Caco-2 (cell line): ENCODE measurements around the gene SCFD2. TPM values are rescaled to one million over a fixed set of nuclear protein-coding genes. Genes with fewer than 3 reads are reported as not detected.

Experiments
- BruUV-seq: library from RNA; stranded (reverse); fragments of 400-500 nt; replicated peaks from 2 replicates; lab custom pipeline; 2021; lab: Mats Ljungman, UMichigan
- CTCF ChIA-PET: fragments of 300-600 bp; sonication (Branson Sonifier 250); formaldehyde crosslinking; loops from one replicate; lab custom pipeline; 2022; ENCODE audit warnings: antibody characterized with exemption; lab: Charles Lee
- POLR2A ChIA-PET: fragments of 300-600 bp; sonication (Branson Sonifier 250); formaldehyde crosslinking; loops from one replicate; lab custom pipeline; 2022; ENCODE audit warnings: antibody characterized with exemption; lab: Charles Lee
- DNase-seq, 2 experiments: peaks; one replicate each; pipeline versions ENCODE4 v3.0.0 to v3.0.0-alpha.2; 2020 to 2022
- H3K27me3 ChIP-seq: replicated peaks from 2 replicates; pipeline ENCODE4 v1.6.0; 2011; ENCODE audit warnings: low read length; ENCODE audit not compliant: control insufficient read depth, insufficient read depth
- H3K36me3 ChIP-seq: 2 replicates; pipeline ENCODE4 v1.5.1; 2011; ENCODE audit warnings: low read length; ENCODE audit not compliant: control insufficient read depth, insufficient read depth
- H3K4me1 ChIP-seq: fragments of 250-450 bp; sonication (Bioruptor Pico); 2 replicates; pipeline ENCODE4 v1.5.1; 2020; ENCODE audit warnings: mild to moderate bottlenecking
- H3K4me3 ChIP-seq: 2 replicates; pipeline ENCODE4 v1.5.1; 2011; ENCODE audit warnings: low read depth, mild to moderate bottlenecking, control low read depth, low read length
- H3K9me3 ChIP-seq: fragments of 250-450 bp; sonication (Bioruptor Pico); 2 replicates; pipeline ENCODE4 v1.5.1; 2020; ENCODE audit warnings: mild to moderate bottlenecking, moderate library complexity
- H3K27ac Mint-ChIP-seq: one replicate; pipeline ENCODE4 v1.8.0; 2022; ENCODE audit warnings: mixed read lengths; ENCODE audit not compliant: unreplicated experiment
- H3K27me3 Mint-ChIP-seq: one replicate; pipeline ENCODE4 v1.8.0; 2022; ENCODE audit warnings: mixed read lengths; ENCODE audit not compliant: insufficient read depth, unreplicated experiment
- H3K36me3 Mint-ChIP-seq: one replicate; pipeline ENCODE4 v1.8.0; 2022; ENCODE audit warnings: mild to moderate bottlenecking, mixed read lengths; ENCODE audit not compliant: insufficient read depth, unreplicated experiment
- H3K4me1 Mint-ChIP-seq: one replicate; pipeline ENCODE4 v1.8.0; 2022; ENCODE audit warnings: low read depth, mixed read lengths; ENCODE audit not compliant: unreplicated experiment
- H3K4me3 Mint-ChIP-seq: one replicate; pipeline ENCODE4 v1.8.0; 2022; ENCODE audit warnings: mild to moderate bottlenecking, moderate library complexity, mixed read lengths; ENCODE audit not compliant: unreplicated experiment
- H3K9me3 Mint-ChIP-seq: one replicate; pipeline ENCODE4 v1.8.0; 2022; ENCODE audit warnings: mixed read lengths; ENCODE audit not compliant: unreplicated experiment
- intact Hi-C: fragments of 100-400 bp; cut with micrococcal nuclease; formaldehyde crosslinking; loops from one replicate; pipeline ENCODE4 v1.10.0; 2022; ENCODE audit not compliant: unreplicated experiment
- total RNA-seq: library from RNA; stranded (reverse); gene quantifications from 2 replicates; pipeline ENCODE4 v1.2.3, GENCODE V29; 2022
- TF ChIP-seq, protein P1 (sequence below), 2 experiments: fragments of 200-600 bp in 1 of 2; IDR thresholded peaks; 1 replicate in 1 of 2; 2 replicates in 1 of 2; pipeline versions ENCODE4 v1.5.1 to v1.8.0; 2011 to 2022; ENCODE audit warnings: antibody characterized with exemption in 1 of 2, control low read depth in 1 of 2, inconsistent platforms in 1 of 2, low read depth in 1 of 2, low read length in 1 of 2, mild to moderate bottlenecking in 1 of 2, moderate library complexity in 1 of 2; ENCODE audit not compliant: insufficient read depth in 1 of 2, severe bottlenecking in 1 of 2, unreplicated experiment in 1 of 2

Gene SCFD2
- total RNA-seq, 1 experiment from 2014 or later = 12.2 TPM

DNA sequence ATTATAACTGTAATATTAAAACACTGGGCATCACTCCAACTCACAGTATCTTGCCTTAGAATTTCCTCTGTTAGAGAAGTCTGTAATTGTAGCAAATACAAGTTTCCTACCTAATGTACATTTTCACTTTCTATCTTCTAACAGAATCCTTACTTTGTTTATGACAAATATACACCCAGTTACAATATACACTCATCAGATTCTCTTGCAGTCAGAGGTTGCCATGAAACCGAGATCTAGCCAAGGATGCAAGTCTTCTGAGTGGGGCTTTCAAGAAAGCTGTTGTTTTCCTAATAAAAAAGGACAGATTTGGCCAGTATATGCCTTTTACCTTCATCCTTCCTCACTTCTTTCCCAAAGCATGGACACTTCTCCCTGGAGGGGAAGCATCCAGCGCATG, 228.9 kb downstream of the SCFD2 start:
- Mint-ChIP-seq H3K27ac (no peak overlapping the region), H3K4me1 (no peaks in the 10 kb centered on the region)
- no peak overlapping the region for H3K4me3 ChIP-seq

DNA sequence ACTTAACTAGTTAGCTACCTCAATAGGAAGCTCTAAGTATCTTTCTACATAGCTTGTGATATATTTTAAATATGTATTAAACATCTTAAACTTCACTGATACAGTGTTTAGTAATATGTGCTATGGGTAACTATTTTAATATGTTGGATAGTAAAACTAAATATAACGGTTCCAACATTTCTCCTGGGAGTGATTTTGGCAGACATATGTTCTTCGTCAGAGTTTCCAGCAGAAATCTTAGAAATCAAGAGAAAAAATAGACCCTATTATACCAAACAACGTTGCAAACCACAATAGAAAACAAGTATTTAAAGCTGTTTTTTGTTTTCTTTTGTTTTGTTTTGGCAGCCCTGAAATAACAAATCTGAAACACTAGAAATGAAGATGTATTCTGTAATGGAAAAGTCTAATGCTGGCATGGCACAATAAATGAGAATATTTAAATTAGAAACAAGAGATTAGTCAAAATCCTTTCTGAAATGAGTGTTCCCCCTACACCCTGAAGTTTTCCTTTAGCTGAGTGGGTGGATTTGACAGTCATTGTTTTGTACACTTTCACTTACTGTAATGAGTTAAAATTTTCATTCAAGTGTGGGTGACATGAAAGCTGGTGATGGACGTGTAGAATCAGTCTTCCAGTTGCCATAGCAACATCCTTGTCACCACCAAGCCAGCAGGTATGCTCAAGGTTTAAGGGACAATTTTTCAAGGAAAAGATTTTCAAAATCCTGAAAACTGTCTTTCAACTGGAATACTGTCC, 233.5 kb downstream of the SCFD2 start:
- Histone ChIP-seq H3K27me3 (no peaks in the 10 kb centered on the region), H3K4me3 (no peak overlapping the region), H3K36me3 (no peaks in the 10 kb centered on the region), H3K4me1 (no peaks in the 10 kb centered on the region), H3K9me3 (no peaks in the 10 kb centered on the region)
- no peak for DNase-seq
- Mint-ChIP-seq H3K9me3 (no peaks in the 10 kb centered on the region), H3K36me3 (no peaks in the 10 kb centered on the region), H3K4me3 (no peak overlapping the region), H3K27me3 (no peaks in the 10 kb centered on the region), H3K27ac (no peak overlapping the region), H3K4me1 (no peaks in the 10 kb centered on the region)
- ChIA-PET CTCF (no interaction called here), POLR2A (no interaction called here)
- intact Hi-C loops = no loop called here
- TF ChIP-seq, protein P1, sequence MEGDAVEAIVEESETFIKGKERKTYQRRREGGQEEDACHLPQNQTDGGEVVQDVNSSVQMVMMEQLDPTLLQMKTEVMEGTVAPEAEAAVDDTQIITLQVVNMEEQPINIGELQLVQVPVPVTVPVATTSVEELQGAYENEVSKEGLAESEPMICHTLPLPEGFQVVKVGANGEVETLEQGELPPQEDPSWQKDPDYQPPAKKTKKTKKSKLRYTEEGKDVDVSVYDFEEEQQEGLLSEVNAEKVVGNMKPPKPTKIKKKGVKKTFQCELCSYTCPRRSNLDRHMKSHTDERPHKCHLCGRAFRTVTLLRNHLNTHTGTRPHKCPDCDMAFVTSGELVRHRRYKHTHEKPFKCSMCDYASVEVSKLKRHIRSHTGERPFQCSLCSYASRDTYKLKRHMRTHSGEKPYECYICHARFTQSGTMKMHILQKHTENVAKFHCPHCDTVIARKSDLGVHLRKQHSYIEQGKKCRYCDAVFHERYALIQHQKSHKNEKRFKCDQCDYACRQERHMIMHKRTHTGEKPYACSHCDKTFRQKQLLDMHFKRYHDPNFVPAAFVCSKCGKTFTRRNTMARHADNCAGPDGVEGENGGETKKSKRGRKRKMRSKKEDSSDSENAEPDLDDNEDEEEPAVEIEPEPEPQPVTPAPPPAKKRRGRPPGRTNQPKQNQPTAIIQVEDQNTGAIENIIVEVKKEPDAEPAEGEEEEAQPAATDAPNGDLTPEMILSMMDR (IDR thresholded peaks at IDR 0.05; ENCODE audit: insufficient read depth in 1 of 2, low read depth in 1 of 2, low read length in 1 of 2, severe bottlenecking in 1 of 2, unreplicated experiment in 1 of 2) = no peak
- no TSS peak for BruUV-seq

More for the DNA sequence above, 228.9 kb downstream of the SCFD2 start:
- no peaks in the 10 kb centered on the region for H3K27me3 Mint-ChIP-seq
- TF ChIP-seq, protein P1 (IDR thresholded peaks at IDR 0.05; ENCODE audit: insufficient read depth in 1 of 2, low read depth in 1 of 2, low read length in 1 of 2, severe bottlenecking in 1 of 2, unreplicated experiment in 1 of 2) = no peak
- CTCF ChIA-PET = no interaction called here
- Histone ChIP-seq H3K27me3 (no peaks in the 10 kb centered on the region), H3K4me1 (no peaks in the 10 kb centered on the region), H3K9me3 (no peaks in the 10 kb centered on the region), H3K36me3 (no peaks in the 10 kb centered on the region)
- intact Hi-C loops = no loop called here
- no peaks in the 10 kb centered on the region for H3K36me3 Mint-ChIP-seq
- POLR2A ChIA-PET = no interaction called here
- no peak overlapping the region for H3K4me3 Mint-ChIP-seq
- no peaks in the 10 kb centered on the region for H3K9me3 Mint-ChIP-seq
- BruUV-seq = no TSS peak
- DNase-seq = no peak

DNA sequence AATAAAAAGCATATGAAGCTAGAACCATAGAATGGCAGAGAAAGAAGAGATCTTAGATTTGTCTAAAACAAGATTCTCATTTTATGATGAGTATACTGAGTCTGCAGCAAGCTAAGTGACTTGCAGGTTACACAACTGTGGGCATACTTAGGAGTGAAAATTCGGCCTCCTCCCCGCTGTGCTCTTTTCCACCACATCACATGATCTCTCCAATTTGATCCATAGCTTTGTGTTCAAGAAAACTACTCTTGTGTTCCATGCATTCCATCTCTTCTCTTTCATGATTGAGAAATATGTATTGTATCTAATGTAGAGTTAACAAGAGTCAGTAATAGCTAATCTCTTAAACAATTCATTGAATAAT, 234.3 kb downstream of the SCFD2 start:
- Mint-ChIP-seq H3K4me1 (peaks cover 3% of the 10 kb centered on the region), H3K27ac (no peak overlapping the region), H3K27me3 (no peaks in the 10 kb centered on the region), H3K9me3 (peaks cover 3% of the 10 kb centered on the region), H3K4me3 (no peak overlapping the region), H3K36me3 (no peaks in the 10 kb centered on the region)
- DNase-seq = no peak
- TF ChIP-seq, protein P1 (IDR thresholded peaks at IDR 0.05; ENCODE audit: insufficient read depth in 1 of 2, low read depth in 1 of 2, low read length in 1 of 2, severe bottlenecking in 1 of 2, unreplicated experiment in 1 of 2) = no peak
- H3K27me3 ChIP-seq = no peaks in the 10 kb centered on the region
- H3K4me3 ChIP-seq = no peak overlapping the region
- H3K9me3 ChIP-seq = no peaks in the 10 kb centered on the region
- H3K36me3 ChIP-seq = no peaks in the 10 kb centered on the region
- no TSS peak for BruUV-seq
- H3K4me1 ChIP-seq = no peaks in the 10 kb centered on the region
- ChIA-PET POLR2A (no interaction called here), CTCF (no interaction called here)
- intact Hi-C loops = no loop called here
